IgD-negative memory B cell (primary cell): Measurements from ENCODE around the gene DUSP9. TPM values are rescaled to one million over a fixed set of nuclear protein-coding genes. Genes with fewer than 3 reads are reported as not detected.

ENCODE experiments used
- H3K27ac Mint-ChIP-seq, 3 donors: one replicate each; pipeline ENCODE4 v1.8.0; 2020 to 2022; ENCODE audit warnings: mild to moderate bottlenecking in 3 of 3, mixed read lengths in 3 of 3, moderate library complexity in 1 of 3
- H3K27me3 Mint-ChIP-seq: one replicate; pipeline ENCODE4 v1.8.0; 2021; ENCODE audit warnings: mixed read lengths
- H3K36me3 Mint-ChIP-seq: one replicate; pipeline ENCODE4 v1.8.0; 2020; ENCODE audit warnings: mild to moderate bottlenecking, mixed read lengths
- H3K4me1 Mint-ChIP-seq, 3 donors: one replicate each; pipeline ENCODE4 v1.8.0; 2020 to 2022; ENCODE audit warnings: mixed read lengths in 3 of 3, mild to moderate bottlenecking in 1 of 3
- H3K4me3 Mint-ChIP-seq, 4 donors: one replicate each; pipeline ENCODE4 v1.8.0; 2020 to 2022; ENCODE audit warnings: mild to moderate bottlenecking in 4 of 4, mixed read lengths in 4 of 4, moderate library complexity in 3 of 4
- H3K9me3 Mint-ChIP-seq, 3 donors: one replicate each; pipeline ENCODE4 v1.8.0; 2020 to 2021; ENCODE audit warnings: mixed read lengths in 3 of 3, mild to moderate bottlenecking in 1 of 3
- polyA plus RNA-seq: library from polyadenylated mRNA; unstranded; fragments of 300-500 nt; fragmentation: Illumina TruSeq; gene quantifications from one replicate; pipeline ENCODE4 v1.2.3, GENCODE V29; 2021

The DUSP9 gene
- polyA plus RNA-seq, 1 donor from 2014 or later = not detected

- H3K4me3 Mint-ChIP-seq = peak overlapping the region in 3 of 4 donors; percentile 58 to 89 (median 74)
- H3K27me3 Mint-ChIP-seq = peaks cover 2% of the 10 kb centered on the region
- peak overlapping the region in 1 of 3 donors; percentile 60 for H3K27ac Mint-ChIP-seq
Observed at GRCh38 chrX:153667281-153667955, 20.4 kb downstream of the DUSP9 start.

GRCh38 chrX:153667956-153668396 lies 21.0 kb downstream of the DUSP9 start:
- Mint-ChIP-seq H3K27me3 (no peaks in the 10 kb centered on the region), H3K4me1 (peaks cover 2 to 5% (median 4%) of the 10 kb centered on the region in 3 donors), H3K36me3 (no peaks in the 10 kb centered on the region), H3K27ac (no peak overlapping the region), H3K9me3 (peaks cover 0 to 3% (median 0%) of the 10 kb centered on the region in 3 donors), H3K4me3 (peak overlapping the region in 3 of 4 donors; percentile 58 to 89 (median 74))

More at GRCh38 chrX:153667281-153667955, 20.4 kb downstream of the DUSP9 start:
- Mint-ChIP-seq H3K9me3 (peaks cover 0 to 3% (median 0%) of the 10 kb centered on the region in 3 donors), H3K36me3 (no peaks in the 10 kb centered on the region), H3K4me1 (peaks cover 0 to 5% (median 4%) of the 10 kb centered on the region in 3 donors)

GRCh38 chrX:153668423-153669173 lies 21.6 kb downstream of the DUSP9 start:
- Mint-ChIP-seq H3K4me3 (no peak overlapping the region), H3K27ac (no peak overlapping the region), H3K27me3 (peaks cover 2% of the 10 kb centered on the region), H3K9me3 (peaks cover 0 to 3% (median 0%) of the 10 kb centered on the region in 3 donors), H3K4me1 (peaks cover 2 to 5% (median 4%) of the 10 kb centered on the region in 3 donors), H3K36me3 (no peaks in the 10 kb centered on the region)

GRCh38 chrX:153669174-153669890 lies 22.3 kb downstream of the DUSP9 start:
- H3K27me3 Mint-ChIP-seq = peaks cover 5% of the 10 kb centered on the region
- H3K36me3 Mint-ChIP-seq = no peaks in the 10 kb centered on the region
- H3K4me1 Mint-ChIP-seq = peaks cover 2 to 6% (median 4%) of the 10 kb centered on the region in 3 donors
- H3K9me3 Mint-ChIP-seq = peaks cover 0 to 3% (median 0%) of the 10 kb centered on the region in 3 donors
- no peak overlapping the region for H3K27ac Mint-ChIP-seq
- H3K4me3 Mint-ChIP-seq = no peak overlapping the region

- H3K36me3 Mint-ChIP-seq = no peaks in the 10 kb centered on the region
- H3K4me3 Mint-ChIP-seq = no peak overlapping the region
- peaks cover 2 to 6% (median 4%) of the 10 kb centered on the region in 3 donors for H3K4me1 Mint-ChIP-seq
- H3K9me3 Mint-ChIP-seq = no peaks in the 10 kb centered on the region
- H3K27ac Mint-ChIP-seq = no peak overlapping the region
- H3K27me3 Mint-ChIP-seq = peaks cover 10% of the 10 kb centered on the region
Observed at GRCh38 chrX:153669901-153670731, 23.1 kb downstream of the DUSP9 start.

GRCh38 chrX:153670748-153671588 lies 24.0 kb downstream of the DUSP9 start:
- Mint-ChIP-seq H3K27ac (no peak overlapping the region), H3K4me1 (peaks cover 3 to 7% (median 4%) of the 10 kb centered on the region in 3 donors), H3K27me3 (peaks cover 12% of the 10 kb centered on the region), H3K36me3 (no peaks in the 10 kb centered on the region), H3K4me3 (no peak overlapping the region), H3K9me3 (no peaks in the 10 kb centered on the region)

- no peaks in the 10 kb centered on the region for H3K36me3 Mint-ChIP-seq
- H3K27me3 Mint-ChIP-seq = peaks cover 14% of the 10 kb centered on the region
- H3K27ac Mint-ChIP-seq = no peak overlapping the region
- no peaks in the 10 kb centered on the region for H3K9me3 Mint-ChIP-seq
- H3K4me1 Mint-ChIP-seq = peaks cover 4 to 7% (median 4%) of the 10 kb centered on the region in 3 donors
- H3K4me3 Mint-ChIP-seq = no peak overlapping the region
Observed at GRCh38 chrX:153671589-153672530, 24.9 kb downstream of the DUSP9 start.

- Mint-ChIP-seq H3K4me3 (peak overlapping the region in 1 of 4 donors; percentile 39), H3K9me3 (no peaks in the 10 kb centered on the region), H3K36me3 (no peaks in the 10 kb centered on the region), H3K4me1 (peaks cover 4 to 7% (median 4%) of the 10 kb centered on the region in 3 donors), H3K27me3 (peaks cover 16% of the 10 kb centered on the region), H3K27ac (no peak overlapping the region)
Observed at GRCh38 chrX:153672531-153673427, 25.8 kb downstream of the DUSP9 start.

- H3K4me3 Mint-ChIP-seq = peak within 1 kb of the TSS in 2 of 4 donors; percentile 39 to 43
- H3K27ac Mint-ChIP-seq = no peak within 1 kb of the TSS
Observed at GRCh38 chrX:153673428-153674218, 26.6 kb downstream of the DUSP9 start, which contains the start of gene PNCK. TSS of gene PNCK (minus strand) at chrX:153673813. CDS start at chrX:153673076, 737 bp downstream.

GRCh38 chrX:153674219-153674851 lies 27.3 kb downstream of the DUSP9 start:
- peak overlapping the region in 1 of 4 donors; percentile 43 for H3K4me3 Mint-ChIP-seq

More at GRCh38 chrX:153673428-153674218, 26.6 kb downstream of the DUSP9 start, which contains the start of gene PNCK:
- no peaks in the 10 kb centered on the region for H3K36me3 Mint-ChIP-seq
- no peaks in the 10 kb centered on the region for H3K9me3 Mint-ChIP-seq
- peaks cover 0 to 4% (median 2%) of the 10 kb centered on the region in 3 donors for H3K4me1 Mint-ChIP-seq
- peaks cover 16% of the 10 kb centered on the region for H3K27me3 Mint-ChIP-seq

GRCh38 chrX:153681175-153681574 lies 34.2 kb downstream of the DUSP9 start:
- peaks cover 4% of the 10 kb centered on the region for H3K27me3 Mint-ChIP-seq
- H3K27ac Mint-ChIP-seq = no peak overlapping the region
- H3K4me3 Mint-ChIP-seq = no peak overlapping the region
- no peaks in the 10 kb centered on the region for H3K36me3 Mint-ChIP-seq
- peaks cover 0 to 3% (median 0%) of the 10 kb centered on the region in 3 donors for H3K9me3 Mint-ChIP-seq
- H3K4me1 Mint-ChIP-seq = peaks cover 0 to 1% (median 0%) of the 10 kb centered on the region in 3 donors

More at GRCh38 chrX:153674219-153674851, 27.3 kb downstream of the DUSP9 start:
- Mint-ChIP-seq H3K36me3 (no peaks in the 10 kb centered on the region), H3K27ac (no peak overlapping the region), H3K27me3 (peaks cover 16% of the 10 kb centered on the region), H3K4me1 (peaks cover 0 to 5% (median 2%) of the 10 kb centered on the region in 3 donors), H3K9me3 (no peaks in the 10 kb centered on the region)
